ENCODE measurements around the gene DNAH11. TPM values are rescaled to one million over a fixed set of nuclear protein-coding genes. Genes with fewer than 3 reads are reported as not detected.

DNAH11 gene
- total and polyA plus RNA-seq, 9 of the 15 experiments (the other 6 are each of a cell fraction or from before 2014, with no cell fraction given) = under 0.01 TPM; not detected in 7

DNA sequence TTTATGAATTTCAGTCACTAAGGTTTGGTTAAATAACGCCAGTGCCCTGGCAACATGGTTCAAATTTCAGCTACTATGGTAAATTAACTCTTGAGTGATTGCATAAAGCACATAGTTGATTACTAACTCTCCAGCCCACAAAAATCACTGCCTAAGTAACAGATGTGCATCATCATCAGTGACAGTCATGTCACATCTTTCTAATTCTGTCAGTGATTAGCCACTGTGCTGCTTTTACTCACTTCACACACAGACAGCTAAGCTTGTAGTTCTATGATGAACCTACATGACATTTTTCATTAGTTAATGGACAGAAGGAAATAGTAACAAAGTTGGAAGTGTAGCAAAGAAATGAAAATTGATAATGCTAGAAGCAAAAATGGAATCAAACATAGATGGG, 108.9 kb downstream of the DNAH11 start:
- no peaks in the 10 kb centered on the region for H3K36me3 ChIP-seq (ENCODE audit: control insufficient read depth, insufficient read depth, low read length)
- in situ Hi-C loops (cut with MboI) = no loop called here
- no peak for ATAC-seq
- H3K4me1 ChIP-seq (replicated peaks in 1 of 2; ENCODE audit: control insufficient read depth in 2 of 2, insufficient read depth in 2 of 2, low read length in 2 of 2) = no peaks in the 10 kb centered on the region
- H3K9ac ChIP-seq (ENCODE audit: insufficient read depth in 1 of 2, low read depth in 2 of 2, low read length in 2 of 2) = no peak overlapping the region
- H4K20me1 ChIP-seq (replicated peaks; ENCODE audit: control insufficient read depth, insufficient read depth, low read length) = no peaks in the 10 kb centered on the region
- no peak for DNase-seq (ENCODE audit: extremely low read depth in 1 of 4, low spot score in 3 of 4)
- H2AFZ ChIP-seq (ENCODE audit: low read depth, low read length) = no peak overlapping the region
- no peaks in the 10 kb centered on the region for H3K9me3 ChIP-seq (replicated peaks; ENCODE audit: control insufficient read depth, insufficient read depth, low read depth, low read length)
- ChIA-PET CTCF (ENCODE audit: low intra/inter-chr PET ratio) (no interaction called here), POLR2A (no interaction called here)
- H3K79me2 ChIP-seq (ENCODE audit: control insufficient read depth, insufficient read depth, low read length) = no peaks in the 10 kb centered on the region
- H3K27ac ChIP-seq (ENCODE audit: extremely low read depth, low read depth, low read length) = no peak overlapping the region
- no peaks in the 10 kb centered on the region for H3K27me3 ChIP-seq (ENCODE audit: control insufficient read depth in 2 of 2, insufficient read depth in 2 of 2, low read length in 2 of 2)
- BruUV-seq (replicated peaks) = no TSS peak
- no peak overlapping the region for H3K4me2 ChIP-seq (ENCODE audit: insufficient read depth, low read length)
- intact Hi-C loops (cut with micrococcal nuclease) = no loop called here
- no peaks in the 10 kb centered on the region for H3K9me1 ChIP-seq (ENCODE audit: control insufficient read depth, insufficient read depth, low read length)
- H3K4me3 ChIP-seq = no peak overlapping the region
- 0% methylated on average over 1 of the region's 1 CpG for WGBS (ENCODE audit: insufficient coverage, low coverage, missing lambda C conversion rate)
- FAIRE-seq = no peak
- TF ChIP-seq IFI16 (CRISPR knock-in tag; IDR thresholded peaks at IDR 0.05) (no peak), SMC3 (conservative IDR thresholded peaks at IDR 0.05; ENCODE audit: insufficient read depth, low read depth, low read length) (no peak), SP2 (IDR thresholded peaks at IDR 0.05; ENCODE audit: extremely low read depth, low read depth, low read length, poor library complexity, severe bottlenecking) (no peak), MAZ (CRISPR knock-in tag; conservative IDR thresholded peaks at IDR 0.05 in 1 of 2, IDR thresholded peaks at IDR 0.05 in 1 of 2) (no peak), IRF1 (CRISPR knock-in tag; IDR thresholded peaks at IDR 0.05; ENCODE audit: borderline replicate concordance) (no peak), PTBP1 (IDR thresholded peaks at IDR 0.05; ENCODE audit: low read depth, low read length) (no peak), HDAC8 (tag; IDR thresholded peaks at IDR 0.05) (no peak), NR2C2 (CRISPR knock-in tag; IDR thresholded peaks at IDR 0.05) (no peak), NR2C2 (tag; IDR thresholded peaks at IDR 0.05) (no peak)
- TF ChIP-seq, protein P1, sequence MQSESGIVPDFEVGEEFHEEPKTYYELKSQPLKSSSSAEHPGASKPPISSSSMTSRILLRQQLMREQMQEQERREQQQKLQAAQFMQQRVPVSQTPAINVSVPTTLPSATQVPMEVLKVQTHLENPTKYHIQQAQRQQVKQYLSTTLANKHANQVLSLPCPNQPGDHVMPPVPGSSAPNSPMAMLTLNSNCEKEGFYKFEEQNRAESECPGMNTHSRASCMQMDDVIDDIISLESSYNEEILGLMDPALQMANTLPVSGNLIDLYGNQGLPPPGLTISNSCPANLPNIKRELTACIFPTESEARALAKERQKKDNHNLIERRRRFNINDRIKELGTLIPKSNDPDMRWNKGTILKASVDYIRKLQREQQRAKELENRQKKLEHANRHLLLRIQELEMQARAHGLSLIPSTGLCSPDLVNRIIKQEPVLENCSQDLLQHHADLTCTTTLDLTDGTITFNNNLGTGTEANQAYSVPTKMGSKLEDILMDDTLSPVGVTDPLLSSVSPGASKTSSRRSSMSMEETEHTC (IDR thresholded peaks at IDR 0.05) = no peak

All from K562 (cell line).